ENCODE results near the gene CNEP1R1. TPM values are rescaled to one million over a fixed set of nuclear protein-coding genes. Genes with fewer than 3 reads are reported as not detected.

CNEP1R1 gene
- total RNA-seq, 3 donors from 2014 or later, result 19.3 to 20.8 (median 20.3) TPM

DNA sequence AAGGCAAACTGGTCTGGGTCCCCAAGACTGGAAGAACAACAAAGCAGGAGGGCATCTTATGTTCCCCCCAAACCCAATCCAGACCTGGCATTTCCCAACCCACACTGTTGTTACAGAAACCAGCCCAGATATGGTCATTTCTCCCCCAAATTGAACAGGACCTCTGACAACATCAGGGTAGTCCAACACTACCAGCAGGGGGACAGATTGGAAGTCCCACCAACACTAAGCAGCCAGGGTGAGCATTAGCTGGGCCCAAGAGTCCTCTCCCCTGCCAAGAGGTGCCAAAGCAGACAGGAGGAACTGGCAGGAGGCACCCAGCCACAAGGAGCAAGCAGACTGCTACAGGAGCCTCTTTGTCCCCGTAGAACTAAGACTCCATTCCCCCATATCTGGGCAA, 29.3 kb upstream of the CNEP1R1 start:
- no peaks in the 10 kb centered on the region for H3K36me3 ChIP-seq (ENCODE audit: low read depth)
- intact Hi-C loops (cut with DNase I, micrococcal nuclease), result no loop called here
- ATAC-seq (no peak), DNase-seq (no peak)
- no peaks in the 10 kb centered on the region for H3K4me1 ChIP-seq (ENCODE audit: low read depth)
- H3K9me3 ChIP-seq, result no peaks in the 10 kb centered on the region
- no peak overlapping the region for H3K4me3 ChIP-seq
- TF ChIP-seq, protein P1, sequence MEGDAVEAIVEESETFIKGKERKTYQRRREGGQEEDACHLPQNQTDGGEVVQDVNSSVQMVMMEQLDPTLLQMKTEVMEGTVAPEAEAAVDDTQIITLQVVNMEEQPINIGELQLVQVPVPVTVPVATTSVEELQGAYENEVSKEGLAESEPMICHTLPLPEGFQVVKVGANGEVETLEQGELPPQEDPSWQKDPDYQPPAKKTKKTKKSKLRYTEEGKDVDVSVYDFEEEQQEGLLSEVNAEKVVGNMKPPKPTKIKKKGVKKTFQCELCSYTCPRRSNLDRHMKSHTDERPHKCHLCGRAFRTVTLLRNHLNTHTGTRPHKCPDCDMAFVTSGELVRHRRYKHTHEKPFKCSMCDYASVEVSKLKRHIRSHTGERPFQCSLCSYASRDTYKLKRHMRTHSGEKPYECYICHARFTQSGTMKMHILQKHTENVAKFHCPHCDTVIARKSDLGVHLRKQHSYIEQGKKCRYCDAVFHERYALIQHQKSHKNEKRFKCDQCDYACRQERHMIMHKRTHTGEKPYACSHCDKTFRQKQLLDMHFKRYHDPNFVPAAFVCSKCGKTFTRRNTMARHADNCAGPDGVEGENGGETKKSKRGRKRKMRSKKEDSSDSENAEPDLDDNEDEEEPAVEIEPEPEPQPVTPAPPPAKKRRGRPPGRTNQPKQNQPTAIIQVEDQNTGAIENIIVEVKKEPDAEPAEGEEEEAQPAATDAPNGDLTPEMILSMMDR (IDR thresholded peaks at IDR 0.05), result no peak

DNA sequence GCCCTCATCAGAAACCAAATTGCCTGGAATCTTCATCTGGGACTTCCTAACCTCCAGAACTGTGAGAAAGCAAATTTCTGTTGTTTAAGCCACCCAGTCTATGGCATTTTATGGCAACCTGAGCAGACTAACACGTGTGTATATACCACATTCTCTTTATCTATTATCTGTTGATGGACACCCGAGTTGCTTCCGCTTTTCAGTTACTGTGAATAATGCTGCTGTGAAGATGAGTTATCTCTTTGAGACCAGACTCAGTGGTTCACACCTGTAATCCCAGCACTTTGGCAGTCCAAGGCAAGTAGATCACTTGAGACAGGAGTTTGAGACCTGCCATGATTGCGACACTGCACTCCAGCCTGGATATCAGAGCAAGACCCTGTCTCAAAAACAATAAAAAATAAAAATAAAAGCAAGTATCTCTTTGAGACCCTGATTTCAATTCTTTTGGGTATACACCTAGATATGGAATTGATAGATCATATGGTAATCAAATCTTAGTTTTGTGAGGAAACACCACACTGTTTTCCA, 27.2 kb upstream of the CNEP1R1 start:
- TF ChIP-seq, protein P1 (IDR thresholded peaks at IDR 0.05), result no peak
- no peak for DNase-seq
- no peaks in the 10 kb centered on the region for H3K4me1 ChIP-seq (ENCODE audit: low read depth)
- no peak overlapping the region for H3K4me3 ChIP-seq
- H3K36me3 ChIP-seq (ENCODE audit: low read depth), result no peaks in the 10 kb centered on the region
- intact Hi-C loops (cut with DNase I, micrococcal nuclease), result no loop called here
- ATAC-seq, result no peak
- peaks cover 5% of the 10 kb centered on the region for H3K9me3 ChIP-seq

DNA sequence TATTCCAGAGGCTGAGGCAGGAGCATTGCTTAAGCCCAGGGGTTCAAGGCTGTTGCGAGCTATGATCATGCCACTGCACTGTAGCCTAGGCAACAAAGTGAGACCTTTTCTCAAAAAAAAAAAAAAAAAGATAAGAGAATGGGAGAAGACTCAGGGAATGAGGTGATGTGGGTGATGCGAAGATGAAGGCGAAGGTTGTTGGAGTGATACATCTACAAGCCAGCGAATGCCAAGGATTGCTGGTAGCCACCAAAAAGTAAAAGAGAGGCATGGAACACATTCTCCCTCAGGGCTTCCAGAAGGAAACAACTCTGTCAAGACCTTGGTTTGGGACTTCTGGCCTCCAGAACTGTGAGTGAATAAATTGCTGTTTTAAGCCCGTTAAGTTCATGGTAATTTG, 26.0 kb upstream of the CNEP1R1 start:
- ATAC-seq, result no peak
- TF ChIP-seq, protein P1 (IDR thresholded peaks at IDR 0.05), result no peak
- H3K4me3 ChIP-seq, result no peak overlapping the region
- H3K4me1 ChIP-seq (ENCODE audit: low read depth), result no peaks in the 10 kb centered on the region
- intact Hi-C loops (cut with DNase I, micrococcal nuclease), result no loop called here
- no peaks in the 10 kb centered on the region for H3K36me3 ChIP-seq (ENCODE audit: low read depth)
- peaks cover 5% of the 10 kb centered on the region for H3K9me3 ChIP-seq
- DNase-seq, result no peak

DNA sequence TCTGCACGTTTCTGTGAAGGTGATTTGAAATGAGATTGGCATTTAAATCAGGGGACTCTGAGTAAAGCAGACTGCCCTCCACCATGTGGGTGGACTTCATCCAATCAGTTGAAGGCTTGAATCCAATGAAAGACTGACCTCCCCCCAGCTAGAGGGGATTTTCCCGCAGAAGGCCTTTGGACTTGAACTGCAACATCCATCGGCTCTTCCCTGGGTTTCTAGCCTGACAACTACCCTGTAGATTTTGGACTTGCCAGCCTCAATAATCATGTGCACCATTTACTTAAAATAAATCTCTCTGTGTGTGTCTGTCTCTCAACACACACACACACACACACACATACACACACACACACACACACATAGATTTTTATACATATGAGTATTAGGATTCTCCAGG, 23.9 kb upstream of the CNEP1R1 start:
- intact Hi-C loops (cut with DNase I, micrococcal nuclease), result no loop called here
- TF ChIP-seq, protein P1 (IDR thresholded peaks at IDR 0.05), result no peak
- Histone ChIP-seq H3K4me1 (ENCODE audit: low read depth) (no peaks in the 10 kb centered on the region), H3K4me3 (no peak overlapping the region), H3K9me3 (peaks cover 5% of the 10 kb centered on the region), H3K36me3 (ENCODE audit: low read depth) (no peaks in the 10 kb centered on the region)
- DNase-seq (no peak), ATAC-seq (no peak)

DNA sequence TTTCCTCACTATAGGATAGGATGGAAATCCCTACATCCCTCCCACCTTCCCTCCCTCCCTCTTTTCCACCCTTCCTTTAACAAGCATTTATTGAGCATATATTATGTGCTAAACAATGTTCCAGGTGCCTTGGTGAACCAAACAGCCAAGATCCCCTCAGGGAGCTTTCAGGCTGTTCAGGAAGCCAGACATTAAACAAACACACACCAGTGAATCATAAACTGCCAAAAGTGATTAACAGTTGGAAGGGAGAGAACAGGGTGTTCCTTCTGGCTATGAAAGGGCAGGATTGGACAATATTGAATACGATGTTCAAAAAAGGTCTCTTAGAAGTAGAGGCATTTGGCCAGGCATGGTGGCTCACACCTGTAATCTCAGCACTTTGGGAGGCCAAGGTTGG, 22.8 kb upstream of the CNEP1R1 start:
- H3K4me3 ChIP-seq, result no peak overlapping the region
- ATAC-seq, result peak; percentile 39
- TF ChIP-seq, protein P1 (IDR thresholded peaks at IDR 0.05), result no peak
- no peaks in the 10 kb centered on the region for H3K4me1 ChIP-seq (ENCODE audit: low read depth)
- H3K36me3 ChIP-seq (ENCODE audit: low read depth), result no peaks in the 10 kb centered on the region
- intact Hi-C loops (cut with DNase I, micrococcal nuclease), result no loop called here
- no peak for DNase-seq
- H3K9me3 ChIP-seq, result peaks cover 5% of the 10 kb centered on the region

DNA sequence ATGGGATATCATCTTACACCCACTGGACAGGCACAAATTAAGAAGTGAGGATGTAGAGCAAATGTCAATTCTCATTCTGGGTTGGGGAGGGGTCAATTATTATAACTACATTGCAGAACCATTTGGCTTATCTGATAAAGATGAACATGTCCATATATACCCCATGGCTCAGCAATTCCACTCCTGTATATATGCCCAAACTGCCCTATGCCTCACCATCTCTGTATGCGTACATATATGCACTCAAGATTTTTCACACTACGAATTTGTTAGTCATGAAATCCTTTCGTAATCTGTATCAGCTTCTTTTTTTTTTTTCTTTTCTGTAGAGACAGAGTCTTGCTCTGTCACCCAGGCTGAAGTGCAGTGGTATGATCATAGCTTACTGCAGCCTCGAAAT, 20.8 kb upstream of the CNEP1R1 start:
- peaks cover 5% of the 10 kb centered on the region for H3K9me3 ChIP-seq
- no peak for ATAC-seq

More for the DNA sequence above, 20.8 kb upstream of the CNEP1R1 start:
- intact Hi-C loops (cut with DNase I, micrococcal nuclease), result no loop called here
- TF ChIP-seq, protein P1 (IDR thresholded peaks at IDR 0.05), result no peak
- H3K4me3 ChIP-seq, result no peak overlapping the region
- H3K36me3 ChIP-seq (ENCODE audit: low read depth), result no peaks in the 10 kb centered on the region
- no peaks in the 10 kb centered on the region for H3K4me1 ChIP-seq (ENCODE audit: low read depth)
- DNase-seq, result no peak
